ENCODE data around the gene CAMK4.

DNA sequence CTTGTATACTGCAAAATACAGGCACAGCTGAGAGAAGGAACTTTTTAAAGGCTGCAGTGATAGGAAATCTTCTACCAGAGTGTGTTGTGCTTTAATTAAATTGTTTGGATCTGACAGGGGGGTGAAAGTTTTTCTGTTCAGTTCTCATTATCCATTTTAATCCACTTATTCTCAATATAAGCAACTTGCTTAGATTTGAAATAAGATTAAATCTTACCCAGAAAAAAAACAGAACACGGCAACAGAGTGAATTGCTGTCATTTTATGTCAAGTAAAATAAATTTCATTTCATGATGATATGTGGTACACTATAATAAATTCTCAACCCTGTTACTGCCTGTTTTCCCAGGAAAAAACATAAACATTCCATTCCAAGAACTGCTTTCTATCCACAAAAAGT lies 37.1 kb upstream of the CAMK4 start:
- TF ChIP-seq, protein P1, sequence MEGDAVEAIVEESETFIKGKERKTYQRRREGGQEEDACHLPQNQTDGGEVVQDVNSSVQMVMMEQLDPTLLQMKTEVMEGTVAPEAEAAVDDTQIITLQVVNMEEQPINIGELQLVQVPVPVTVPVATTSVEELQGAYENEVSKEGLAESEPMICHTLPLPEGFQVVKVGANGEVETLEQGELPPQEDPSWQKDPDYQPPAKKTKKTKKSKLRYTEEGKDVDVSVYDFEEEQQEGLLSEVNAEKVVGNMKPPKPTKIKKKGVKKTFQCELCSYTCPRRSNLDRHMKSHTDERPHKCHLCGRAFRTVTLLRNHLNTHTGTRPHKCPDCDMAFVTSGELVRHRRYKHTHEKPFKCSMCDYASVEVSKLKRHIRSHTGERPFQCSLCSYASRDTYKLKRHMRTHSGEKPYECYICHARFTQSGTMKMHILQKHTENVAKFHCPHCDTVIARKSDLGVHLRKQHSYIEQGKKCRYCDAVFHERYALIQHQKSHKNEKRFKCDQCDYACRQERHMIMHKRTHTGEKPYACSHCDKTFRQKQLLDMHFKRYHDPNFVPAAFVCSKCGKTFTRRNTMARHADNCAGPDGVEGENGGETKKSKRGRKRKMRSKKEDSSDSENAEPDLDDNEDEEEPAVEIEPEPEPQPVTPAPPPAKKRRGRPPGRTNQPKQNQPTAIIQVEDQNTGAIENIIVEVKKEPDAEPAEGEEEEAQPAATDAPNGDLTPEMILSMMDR (optimal IDR thresholded peaks at IDR 0.05 in 1 of 3, IDR thresholded peaks at IDR 0.05 in 1 of 3, conservative IDR thresholded peaks at IDR 0.05 in 1 of 3; ENCODE audit: extremely low read depth in 1 of 3, insufficient read depth in 2 of 3, low read length in 3 of 3) = no peak
- TF ChIP-seq EZH2 (IDR thresholded peaks at IDR 0.05; ENCODE audit: low read length) = no peak

Measured in keratinocyte (primary cell).